Endothelial cell of umbilical vein (primary cell): ENCODE results near the gene EP400. TPM values are rescaled to one million over a fixed set of nuclear protein-coding genes. Genes with fewer than 3 reads are reported as not detected.

ENCODE experiments used
- BruUV-seq: library from RNA; stranded (reverse); fragments of 400-500 nt; replicated peaks from 2 replicates; lab custom pipeline; 2021; lab: Mats Ljungman, UMichigan
- CTCF ChIA-PET: fragments of 300-600, 350-600 bp; sonication (Branson Sonifier 250); formaldehyde crosslinking; loops from one replicate; lab custom pipeline; 2021; ENCODE audit warnings: antibody characterized with exemption, inconsistent platforms; lab: Charles Lee
- POLR2A ChIA-PET: fragments of 300-600, 350-600 bp; sonication (Branson Sonifier 250); formaldehyde crosslinking; loops from one replicate; lab custom pipeline; 2021; ENCODE audit warnings: antibody characterized with exemption, inconsistent platforms; lab: Charles Lee
- DNase-seq: peaks from one replicate; pipeline ENCODE4 v3.0.0-alpha.2; 2011; ENCODE audit warnings: low read depth, low spot score
- FAIRE-seq: peaks from 2 replicates; lab custom pipeline; 2011; peaks lifted over from hg19 to GRCh38; lab: Jason Lieb, UNC
- H2AFZ ChIP-seq: 2 replicates; pipeline ENCODE4 v1.6.0; 2012; ENCODE audit warnings: low read depth, low read length, control low read depth, inconsistent platforms
- H3K27ac ChIP-seq: 2 replicates; pipeline ENCODE4 v1.5.1; 2011; ENCODE audit warnings: low read depth, mild to moderate bottlenecking, control low read depth, low read length, moderate library complexity; ENCODE audit not compliant: insufficient read depth
- H3K27me3 ChIP-seq, 2 experiments: 2 replicates each; pipeline versions ENCODE4 v1.6.0 to v1.6.1; 2011; ENCODE audit warnings: low read length in 2 of 2, mixed read lengths in 1 of 2; ENCODE audit not compliant: control insufficient read depth in 2 of 2, insufficient read depth in 2 of 2
- H3K36me3 ChIP-seq, 2 experiments: 2 replicates in 1 of 2; 3 replicates in 1 of 2; pipeline ENCODE4 v1.5.1; 2011; ENCODE audit warnings: low read length in 2 of 2, mild to moderate bottlenecking in 1 of 2, moderate library complexity in 1 of 2; ENCODE audit not compliant: control insufficient read depth in 2 of 2, insufficient read depth in 2 of 2; ENCODE audit errors: extremely low read depth in 1 of 2
- H3K4me1 ChIP-seq: 3 replicates; pipeline ENCODE4 v1.5.1; 2011; ENCODE audit warnings: mild to moderate bottlenecking, low read length; ENCODE audit not compliant: control insufficient read depth, insufficient read depth; ENCODE audit errors: extremely low read depth
- H3K4me2 ChIP-seq: 2 replicates; pipeline ENCODE4 v1.6.1; 2011; ENCODE audit warnings: low read length, control low read depth, mixed read lengths; ENCODE audit not compliant: insufficient read depth
- H3K4me3 ChIP-seq, 3 experiments: fragments of 200-600 bp in 1 of 3; sonication (generic), shearing (Covaris generic) in 1 of 3; replicated peaks in 1 of 3; 2 replicates each; pipeline ENCODE4 v1.5.1; 2011 to 2016; ENCODE audit warnings: control low read depth in 3 of 3, low read length in 3 of 3, mild to moderate bottlenecking in 2 of 3, inconsistent platforms in 1 of 3, low read depth in 1 of 3, moderate library complexity in 1 of 3; ENCODE audit not compliant: insufficient read depth in 1 of 3
- H3K79me2 ChIP-seq: 2 replicates; pipeline ENCODE4 v1.6.0; 2012; ENCODE audit warnings: low read length, inconsistent platforms; ENCODE audit not compliant: control insufficient read depth, insufficient read depth
- H3K9ac ChIP-seq: replicated peaks from 2 replicates; pipeline ENCODE3; 2011; ENCODE audit warnings: low read length, control low read depth; ENCODE audit not compliant: insufficient read depth; ENCODE audit errors: extremely low read depth
- H3K9me1 ChIP-seq: replicated peaks from 3 replicates; pipeline ENCODE4 v1.6.0; 2011; ENCODE audit warnings: mild to moderate bottlenecking, low read length; ENCODE audit not compliant: control insufficient read depth, insufficient read depth; ENCODE audit errors: extremely low read depth
- H3K9me3 ChIP-seq: replicated peaks from 2 replicates; pipeline ENCODE4 v1.5.1; 2012; ENCODE audit warnings: low read length, inconsistent platforms; ENCODE audit not compliant: control insufficient read depth, insufficient read depth
- H4K20me1 ChIP-seq: replicated peaks from 2 replicates; pipeline ENCODE3; 2011; ENCODE audit warnings: mild to moderate bottlenecking, low read length; ENCODE audit not compliant: control insufficient read depth, insufficient read depth; ENCODE audit errors: extremely low read depth
- EZH2 ChIP-seq: IDR thresholded peaks from 2 replicates; pipeline ENCODE4 v1.6.1; 2012; ENCODE audit warnings: borderline replicate concordance, low read depth, mild to moderate bottlenecking, moderate library complexity, low read length, inconsistent platforms; ENCODE audit not compliant: severe bottlenecking
- FOS ChIP-seq: IDR thresholded peaks from 2 replicates; pipeline ENCODE4 v1.6.1; 2011; ENCODE audit warnings: mild to moderate bottlenecking, low read length, moderate library complexity, borderline replicate concordance; ENCODE audit not compliant: insufficient read depth
- GATA2 ChIP-seq: IDR thresholded peaks from 2 replicates; pipeline ENCODE4 v1.7.0; 2011; ENCODE audit warnings: low read depth, mild to moderate bottlenecking, moderate library complexity, mixed read lengths, low read length; ENCODE audit not compliant: insufficient read length, insufficient read depth
- JUN ChIP-seq: IDR thresholded peaks from 2 replicates; pipeline ENCODE4 v1.6.1; 2011; ENCODE audit warnings: borderline replicate concordance, low read depth; ENCODE audit not compliant: insufficient read length, insufficient read depth
- MYC ChIP-seq: IDR thresholded peaks from one replicate; pipeline ENCODE4 v1.6.1; 2011; ENCODE audit warnings: mild to moderate bottlenecking, low read depth, low read length
- POLR2A ChIP-seq: IDR thresholded peaks from 2 replicates; pipeline ENCODE4 v1.6.1; 2012; ENCODE audit warnings: low read depth, mild to moderate bottlenecking, control low read depth, low read length
- POLR2AphosphoS5 ChIP-seq: IDR thresholded peaks from 2 replicates; pipeline ENCODE4 v1.6.1; 2012; ENCODE audit warnings: low read depth, mild to moderate bottlenecking, control low read depth, low read length, moderate library complexity; ENCODE audit not compliant: insufficient read depth
- dilution Hi-C: fragments of 300-500 bp; cut with MboI; formaldehyde crosslinking; loops from one replicate; pipeline ENCODE4 v1.15.0; 2019; ENCODE audit warnings: low sequenced_read_pairs; ENCODE audit not compliant: extremely low pct_ligation_motif_present
- intact Hi-C: fragments of 100-400 bp; cut with micrococcal nuclease; formaldehyde crosslinking; loops from one replicate; pipeline ENCODE4 v1.10.0; 2022
- polyA plus RNA-seq, 4 experiments: library from polyadenylated mRNA; depleted of rRNA in 3 of 4; stranded (reverse) in 3 of 4; unstranded in 1 of 4; fragments of >200 nt; gene quantifications; 2 replicates each; pipeline versions ENCODE4 v1.2.1 to v1.2.3, GENCODE V29; 2011 to 2012; ENCODE audit warnings: missing spikeins in 1 of 4
- total RNA-seq: library from RNA; stranded (reverse); gene quantifications from 2 replicates; pipeline ENCODE4 v1.2.3, GENCODE V29; 2021
- TF ChIP-seq, protein P1 (sequence below), 2 donors: IDR thresholded peaks; 1 replicate in 1 of 2; 2 replicates in 1 of 2; pipeline ENCODE4 v1.5.1; 2011; ENCODE audit warnings: low read length in 2 of 2, mild to moderate bottlenecking in 2 of 2, moderate library complexity in 2 of 2, control low read depth in 1 of 2, inconsistent platforms in 1 of 2, low read depth in 1 of 2; ENCODE audit not compliant: insufficient read depth in 1 of 2; ENCODE audit errors: extremely low read depth in 1 of 2
- TF ChIP-seq, protein P2 (sequence below): IDR thresholded peaks from 2 replicates; pipeline ENCODE4 v1.6.1; 2011; ENCODE audit not compliant: insufficient read depth, insufficient read length

EP400 gene
- total and polyA plus RNA-seq, 2 donors (not counting 3 experiments of a cell fraction or from before 2014, with no cell fraction given), result 9.0 to 57.7 TPM

- TF ChIP-seq MYC (no peak), POLR2A (no peak), EZH2 (no peak), POLR2AphosphoS5 (no peak), JUN (no peak), GATA2 (no peak), FOS (no peak)
- TF ChIP-seq, protein P1, sequence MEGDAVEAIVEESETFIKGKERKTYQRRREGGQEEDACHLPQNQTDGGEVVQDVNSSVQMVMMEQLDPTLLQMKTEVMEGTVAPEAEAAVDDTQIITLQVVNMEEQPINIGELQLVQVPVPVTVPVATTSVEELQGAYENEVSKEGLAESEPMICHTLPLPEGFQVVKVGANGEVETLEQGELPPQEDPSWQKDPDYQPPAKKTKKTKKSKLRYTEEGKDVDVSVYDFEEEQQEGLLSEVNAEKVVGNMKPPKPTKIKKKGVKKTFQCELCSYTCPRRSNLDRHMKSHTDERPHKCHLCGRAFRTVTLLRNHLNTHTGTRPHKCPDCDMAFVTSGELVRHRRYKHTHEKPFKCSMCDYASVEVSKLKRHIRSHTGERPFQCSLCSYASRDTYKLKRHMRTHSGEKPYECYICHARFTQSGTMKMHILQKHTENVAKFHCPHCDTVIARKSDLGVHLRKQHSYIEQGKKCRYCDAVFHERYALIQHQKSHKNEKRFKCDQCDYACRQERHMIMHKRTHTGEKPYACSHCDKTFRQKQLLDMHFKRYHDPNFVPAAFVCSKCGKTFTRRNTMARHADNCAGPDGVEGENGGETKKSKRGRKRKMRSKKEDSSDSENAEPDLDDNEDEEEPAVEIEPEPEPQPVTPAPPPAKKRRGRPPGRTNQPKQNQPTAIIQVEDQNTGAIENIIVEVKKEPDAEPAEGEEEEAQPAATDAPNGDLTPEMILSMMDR (IDR thresholded peaks at IDR 0.05; ENCODE audit: extremely low read depth in 1 of 2, insufficient read depth in 1 of 2, low read depth in 1 of 2, low read length in 2 of 2), result no peak
- TF ChIP-seq, protein P2, sequence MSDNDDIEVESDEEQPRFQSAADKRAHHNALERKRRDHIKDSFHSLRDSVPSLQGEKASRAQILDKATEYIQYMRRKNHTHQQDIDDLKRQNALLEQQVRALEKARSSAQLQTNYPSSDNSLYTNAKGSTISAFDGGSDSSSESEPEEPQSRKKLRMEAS, result no peak
- H3K79me2 ChIP-seq, result peaks cover 2% of the 10 kb centered on the region
- dilution Hi-C loops (no loop called here), intact Hi-C loops (no loop called here)
- no peak overlapping the region for H3K27ac ChIP-seq
- no peaks in the 10 kb centered on the region for H3K9me3 ChIP-seq
- POLR2A ChIA-PET, result no interaction called here
- DNase-seq (no peak), FAIRE-seq (no peak)
- peaks cover 5 to 38% of the 10 kb centered on the region in 2 experiments for H3K36me3 ChIP-seq
- no peaks in the 10 kb centered on the region for H3K9me1 ChIP-seq
- H3K9ac ChIP-seq, result no peak overlapping the region
- no peaks in the 10 kb centered on the region for H4K20me1 ChIP-seq
- BruUV-seq, result no TSS peak
- H3K4me2 ChIP-seq, result no peak overlapping the region
- H3K27me3 ChIP-seq, result no peaks in the 10 kb centered on the region
- no peak overlapping the region for H3K4me3 ChIP-seq
- H2AFZ ChIP-seq, result no peak overlapping the region
- CTCF ChIA-PET, result no interaction called here
- no peaks in the 10 kb centered on the region for H3K4me1 ChIP-seq
Observed at GRCh38 chr12:132045751-132046150, 96.0 kb downstream of the EP400 start.
